Gastrocnemius medialis (tissue), 4 donors: ENCODE data around the gene CREG1. TPM values are rescaled to one million over a fixed set of nuclear protein-coding genes. Genes with fewer than 3 reads are reported as not detected.

Experiments used
- ATAC-seq, 2 donors: fragments of 150-250 bp; one replicate each; pipeline ENCODE4 v1.9.1; 2016
- DNase-seq, 2 donors: peaks; one replicate each; pipeline ENCODE4 v3.0.0-alpha.2; 2019
- H3K27ac ChIP-seq, 4 donors: fragments of 200-600 bp; sonication (generic); 1 replicate in 1 of 4; 2 replicates in 3 of 4; pipeline ENCODE4 v1.5.1; 2016 to 2018; ENCODE audit warnings: mild to moderate bottlenecking in 2 of 4, moderate library complexity in 1 of 4
- H3K27me3 ChIP-seq, 3 donors: fragments of 200-600 bp; sonication (generic) in 2 of 3; 1 replicate in 1 of 3; 2 replicates in 2 of 3; pipeline versions ENCODE4 v1.5.1 to v1.6.0; 2016 to 2019; ENCODE audit warnings: mild to moderate bottlenecking in 1 of 3, moderate library complexity in 1 of 3
- H3K36me3 ChIP-seq, 2 donors: fragments of 200-600 bp; sonication (generic) in 1 of 2; one replicate each; pipeline ENCODE4 v1.5.1; 2017 to 2018
- H3K4me1 ChIP-seq, 2 donors: fragments of 200-600 bp; sonication (generic) in 1 of 2; one replicate each; pipeline ENCODE4 v1.5.1; 2016 to 2017; ENCODE audit warnings: mild to moderate bottlenecking in 2 of 2
- H3K4me3 ChIP-seq, 4 donors: fragments of 200-600 bp; sonication (generic) in 3 of 4; 1 replicate in 1 of 4; 2 replicates in 3 of 4; pipeline ENCODE4 v1.5.1; 2016 to 2019; ENCODE audit warnings: mild to moderate bottlenecking in 2 of 4
- H3K9me3 ChIP-seq, 3 donors: fragments of 200-600 bp; sonication (generic) in 2 of 3; 1 replicate in 1 of 3; 2 replicates in 2 of 3; pipeline ENCODE4 v1.5.1; 2016 to 2019
- CTCF ChIP-seq, 5 experiments: fragments of 450-650 bp in 3 of 5; fragments of 200-600 bp in 2 of 5; sonication (generic) in 2 of 5; IDR thresholded peaks in 4 of 5; conservative IDR thresholded peaks in 1 of 5; 1 replicate in 4 of 5; 2 replicates in 1 of 5; pipeline ENCODE4 v1.5.1; 2016 to 2019; ENCODE audit warnings: antibody characterized with exemption in 5 of 5, mild to moderate bottlenecking in 3 of 5, moderate library complexity in 3 of 5
- POLR2A ChIP-seq, 2 donors: fragments of 450-650 bp; IDR thresholded peaks; one replicate each; pipeline ENCODE4 v1.6.1; 2017; ENCODE audit warnings: antibody characterized with exemption in 2 of 2, mild to moderate bottlenecking in 2 of 2, moderate library complexity in 2 of 2
- in situ Hi-C, 4 donors: fragments of 200-750 bp; cut with MboI; loops; one replicate each; pipeline versions ENCODE4 v1.15.0 to v1.8.0; 2017; ENCODE audit warnings: low sequenced_read_pairs in 4 of 4
- intact Hi-C: fragments of 100-400 bp; cut with DNase I; formaldehyde crosslinking; loops from one replicate; pipeline ENCODE4 v1.15.1; 2023; ENCODE audit warnings: low total_unique reads
- total RNA-seq, 4 donors: library from RNA; depleted of rRNA; stranded (reverse); fragments of >200 nt; gene quantifications; one replicate each; pipeline versions ENCODE4 v1.1.0 to v1.2.3, GENCODE V29; 2016

Gene CREG1
- total RNA-seq, 4 donors from 2014 or later = 69.9 to 99.6 (median 80.7) TPM

GRCh38 chr1:167584581-167584980 is 31.0 kb upstream of the CREG1 start:
- intact Hi-C loops (no loop called here), in situ Hi-C loops (no loop called here)
- Histone ChIP-seq H3K36me3 (no peaks in the 10 kb centered on the region), H3K4me1 (no peaks in the 10 kb centered on the region), H3K27ac (no peak overlapping the region), H3K9me3 (no peaks in the 10 kb centered on the region), H3K4me3 (no peak overlapping the region), H3K27me3 (no peaks in the 10 kb centered on the region)
- no peak for TF ChIP-seq POLR2A (IDR thresholded peaks at IDR 0.05)
- TF ChIP-seq CTCF (IDR thresholded peaks at IDR 0.05 in 4 of 5, conservative IDR thresholded peaks at IDR 0.05 in 1 of 5) = no peak
- no peak for ATAC-seq
- DNase-seq = no peak

- Histone ChIP-seq H3K9me3 (no peaks in the 10 kb centered on the region), H3K4me3 (no peak overlapping the region), H3K4me1 (no peaks in the 10 kb centered on the region), H3K27me3 (no peaks in the 10 kb centered on the region), H3K27ac (no peak overlapping the region), H3K36me3 (no peaks in the 10 kb centered on the region)
- TF ChIP-seq POLR2A (IDR thresholded peaks at IDR 0.05) (no peak), CTCF (IDR thresholded peaks at IDR 0.05 in 4 of 5, conservative IDR thresholded peaks at IDR 0.05 in 1 of 5) (no peak)
- DNase-seq = no peak
- no peak for ATAC-seq
- intact Hi-C loops = no loop called here
- in situ Hi-C loops = no loop called here
Observed at GRCh38 chr1:167582722-167583121, 29.2 kb upstream of the CREG1 start.

DNA sequence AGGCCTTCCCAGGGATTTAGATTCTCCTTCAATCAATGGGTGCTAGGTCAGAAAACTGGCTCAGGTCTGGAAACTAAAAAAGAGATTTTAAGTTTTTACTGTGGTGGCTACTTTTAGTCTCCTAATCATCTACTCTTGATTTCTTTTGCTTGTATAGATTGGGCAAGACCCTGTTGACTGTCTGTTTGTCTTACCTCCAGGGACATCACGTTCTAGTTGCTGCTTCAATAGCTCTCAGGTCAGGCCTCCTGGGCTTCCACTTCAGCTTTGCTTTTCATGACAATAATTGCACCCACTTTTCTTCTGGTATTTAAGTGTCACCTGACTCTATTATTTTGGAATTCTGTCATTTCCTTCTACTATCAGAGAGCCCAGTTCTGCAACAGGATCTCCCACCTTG is 28.5 kb upstream of the CREG1 start:
- no peaks in the 10 kb centered on the region for H3K27me3 ChIP-seq
- no peak overlapping the region for H3K4me3 ChIP-seq
- DNase-seq (no peak), ATAC-seq (no peak)
- H3K27ac ChIP-seq = no peak overlapping the region
- intact Hi-C loops = no loop called here
- TF ChIP-seq CTCF (IDR thresholded peaks at IDR 0.05 in 4 of 5, conservative IDR thresholded peaks at IDR 0.05 in 1 of 5) (no peak), POLR2A (IDR thresholded peaks at IDR 0.05) (no peak)
- no peaks in the 10 kb centered on the region for H3K9me3 ChIP-seq
- in situ Hi-C loops = no loop called here
- no peaks in the 10 kb centered on the region for H3K4me1 ChIP-seq
- H3K36me3 ChIP-seq = no peaks in the 10 kb centered on the region

DNA sequence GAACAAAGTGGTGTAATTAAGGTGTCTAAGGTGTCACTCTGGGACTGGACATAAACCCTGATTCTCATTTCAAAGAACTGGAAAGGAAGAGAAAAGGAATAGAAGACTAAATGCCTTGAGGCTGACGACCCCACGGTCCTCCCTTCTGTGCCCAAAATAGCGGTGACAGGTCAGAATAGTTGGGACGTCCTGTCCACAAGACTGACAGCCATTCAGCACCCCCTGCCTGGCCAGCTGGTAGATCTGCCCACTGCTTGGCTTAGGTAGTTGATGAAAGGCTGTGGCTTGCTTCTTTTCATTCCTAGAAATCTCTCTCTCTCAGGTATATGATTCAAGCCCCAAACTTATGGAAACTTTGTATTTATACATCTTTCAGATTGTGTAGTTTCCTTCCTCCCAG is 26.4 kb upstream of the CREG1 start:
- in situ Hi-C loops (no loop called here), intact Hi-C loops (no loop called here)
- ATAC-seq (no peak), DNase-seq (no peak)
- Histone ChIP-seq H3K27ac (no peak overlapping the region), H3K27me3 (no peaks in the 10 kb centered on the region), H3K4me1 (no peaks in the 10 kb centered on the region), H3K36me3 (no peaks in the 10 kb centered on the region), H3K4me3 (no peak overlapping the region), H3K9me3 (no peaks in the 10 kb centered on the region)
- TF ChIP-seq POLR2A (IDR thresholded peaks at IDR 0.05) (no peak), CTCF (IDR thresholded peaks at IDR 0.05 in 4 of 5, conservative IDR thresholded peaks at IDR 0.05 in 1 of 5) (no peak)

- Histone ChIP-seq H3K4me3 (no peak overlapping the region), H3K4me1 (no peaks in the 10 kb centered on the region), H3K9me3 (no peaks in the 10 kb centered on the region), H3K27me3 (peaks cover 0 to 3% (median 0%) of the 10 kb centered on the region in 3 donors), H3K27ac (no peak overlapping the region), H3K36me3 (no peaks in the 10 kb centered on the region)
- TF ChIP-seq CTCF (IDR thresholded peaks at IDR 0.05 in 4 of 5, conservative IDR thresholded peaks at IDR 0.05 in 1 of 5) = no peak
- no peak for TF ChIP-seq POLR2A (IDR thresholded peaks at IDR 0.05)
- ATAC-seq (no peak), DNase-seq (no peak)
- in situ Hi-C loops (no loop called here), intact Hi-C loops (no loop called here)
Observed at GRCh38 chr1:167578939-167579521, 25.5 kb upstream of the CREG1 start.
